ENCODE results near the gene ABCB4.

The ABCB4 gene

DNA sequence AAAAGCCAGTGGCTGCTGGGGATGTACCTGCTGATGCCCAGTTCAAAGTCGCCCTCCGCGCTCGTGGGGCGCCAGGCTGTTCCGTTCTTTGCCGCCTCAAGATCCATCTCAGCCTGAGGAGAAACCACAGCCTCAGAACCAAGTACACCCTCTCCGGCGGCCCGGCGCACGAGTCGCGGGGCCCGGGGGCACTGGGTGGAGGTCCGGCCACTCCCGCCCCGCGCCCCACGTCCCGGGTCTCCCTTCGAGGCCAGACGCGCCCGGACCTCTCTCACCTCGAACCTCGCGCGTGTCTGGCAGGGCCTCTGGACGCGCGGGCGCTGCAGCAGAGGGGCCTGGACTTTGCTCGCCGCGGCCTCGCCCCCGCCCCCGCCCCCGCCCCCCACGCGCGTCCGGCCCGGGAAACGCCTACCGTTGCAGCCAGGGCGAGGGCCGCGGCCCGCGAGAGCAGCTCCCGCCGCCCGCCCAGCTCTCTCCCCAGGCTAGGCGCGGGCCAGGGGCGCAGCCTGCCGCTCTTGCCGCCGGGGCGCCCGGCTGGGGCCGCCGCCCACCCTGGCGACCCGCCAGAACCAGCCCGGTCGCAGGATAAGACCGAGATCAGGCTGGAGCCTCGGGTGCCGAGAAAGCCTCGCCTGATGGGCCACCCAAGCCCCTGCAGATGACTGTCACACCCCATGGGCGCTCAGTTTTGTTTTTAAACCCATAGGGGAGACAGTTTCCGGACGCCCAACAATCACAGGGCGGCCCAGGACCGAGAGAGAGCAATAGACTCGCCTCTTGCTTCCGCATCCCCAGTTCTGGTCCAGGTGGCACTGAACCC is at the start of gene ABCB4:
Gene ABCB4 (minus strand): TSS at position 322 of the 820 bp plus-strand sequence. CDS start 215 bp downstream, at position 107.
- DNase-seq = peak in 1 of 2 experiments; percentile 20

DNA sequence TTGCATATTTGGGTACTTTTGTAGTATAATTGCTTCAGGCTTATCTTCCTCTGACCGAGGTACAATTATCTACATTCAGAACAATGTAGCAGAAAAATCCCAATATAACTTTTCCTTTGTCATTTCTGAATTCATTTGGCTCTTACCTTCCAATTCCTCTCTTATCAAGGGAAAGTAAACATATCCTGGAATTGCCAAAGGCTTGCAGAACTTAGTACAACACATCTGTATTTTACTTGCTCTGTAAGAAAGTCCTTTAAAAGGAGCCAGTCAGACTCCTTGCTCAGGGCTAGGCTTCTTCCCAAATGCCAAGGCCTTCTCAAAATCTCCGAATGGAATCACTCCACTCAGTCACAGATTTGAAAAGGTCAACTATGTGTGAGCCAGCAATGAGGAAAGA is 43.3 kb upstream of the ABCB4 start:
- no peak for DNase-seq

DNA sequence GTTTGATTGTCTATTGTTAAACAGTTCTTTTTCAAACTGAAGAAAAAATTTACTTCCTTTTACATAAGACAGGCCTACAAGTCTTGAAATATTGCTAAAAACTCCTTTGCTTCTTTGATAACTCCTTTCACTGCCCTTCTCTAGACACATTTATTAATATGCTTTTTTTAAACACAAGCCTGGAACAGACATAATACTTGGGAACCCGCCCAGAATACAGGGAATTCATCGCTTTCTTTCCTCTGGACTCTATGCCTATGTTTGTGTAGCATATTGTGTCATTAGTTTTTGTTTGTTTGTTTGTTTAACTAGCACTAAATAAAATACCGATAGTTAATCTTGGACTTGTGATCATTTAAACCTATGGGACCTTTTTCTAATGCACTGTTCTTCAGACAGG is 42.4 kb upstream of the ABCB4 start:
- no peak for DNase-seq

DNA sequence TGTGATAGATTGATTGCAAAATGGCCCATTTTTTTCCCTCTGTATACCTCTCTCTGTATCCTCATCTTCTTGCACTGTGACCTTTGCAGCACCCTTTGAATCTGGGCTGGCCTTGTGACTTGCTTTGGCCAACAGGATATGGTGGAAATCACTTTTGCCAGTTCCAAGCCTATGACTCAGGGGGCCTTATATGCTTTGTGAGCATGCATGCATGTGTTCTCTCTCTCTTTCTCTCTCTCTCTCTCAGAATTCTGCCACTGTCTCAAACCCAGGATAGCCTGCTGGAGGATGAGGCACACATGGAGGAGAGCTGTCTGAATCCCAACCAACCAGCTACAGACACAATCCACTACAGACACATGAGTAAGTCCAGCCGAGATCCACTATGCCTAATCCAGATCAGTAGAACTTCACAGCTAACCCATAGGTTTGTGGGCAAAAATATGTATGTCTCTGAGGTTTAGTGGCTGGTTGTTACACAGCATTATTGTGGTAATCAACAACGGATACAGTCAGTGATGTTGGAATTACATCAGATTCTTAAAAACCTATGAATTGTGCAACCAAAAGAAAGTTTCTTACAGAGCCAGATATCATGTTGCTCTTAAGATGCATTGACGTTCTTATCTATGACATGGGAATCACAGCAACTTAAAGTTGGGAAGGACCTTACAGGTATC is 41.8 kb upstream of the ABCB4 start:
- no peak for DNase-seq

DNA sequence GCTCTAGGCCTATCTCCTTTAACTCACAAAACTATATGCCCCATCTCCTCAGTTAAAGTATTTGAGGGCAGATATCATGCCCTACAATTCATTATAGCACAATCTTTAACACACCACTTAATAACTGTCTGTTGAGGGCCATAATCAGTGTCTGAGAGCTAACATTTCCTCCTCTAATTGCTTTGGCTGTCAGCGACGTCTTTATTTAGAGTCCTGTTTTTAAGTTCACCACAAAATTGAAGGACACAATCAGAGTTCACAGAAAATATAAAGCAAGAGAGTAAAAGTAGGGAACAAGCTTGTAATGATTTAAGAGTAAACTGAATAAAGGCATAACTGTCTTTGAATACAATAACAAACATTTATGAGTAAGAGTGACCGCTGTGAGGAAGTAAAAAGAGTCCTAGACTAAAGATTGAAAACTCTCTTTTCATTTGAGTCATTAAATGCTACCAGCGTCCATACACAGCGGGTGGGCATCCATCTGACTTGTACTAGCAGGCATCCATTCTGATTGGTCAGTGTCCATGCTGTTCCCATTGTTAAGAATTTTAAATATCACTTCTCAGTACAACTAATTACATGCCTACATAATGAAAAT is 38.4 kb upstream of the ABCB4 start:
- no peak for DNase-seq

DNA sequence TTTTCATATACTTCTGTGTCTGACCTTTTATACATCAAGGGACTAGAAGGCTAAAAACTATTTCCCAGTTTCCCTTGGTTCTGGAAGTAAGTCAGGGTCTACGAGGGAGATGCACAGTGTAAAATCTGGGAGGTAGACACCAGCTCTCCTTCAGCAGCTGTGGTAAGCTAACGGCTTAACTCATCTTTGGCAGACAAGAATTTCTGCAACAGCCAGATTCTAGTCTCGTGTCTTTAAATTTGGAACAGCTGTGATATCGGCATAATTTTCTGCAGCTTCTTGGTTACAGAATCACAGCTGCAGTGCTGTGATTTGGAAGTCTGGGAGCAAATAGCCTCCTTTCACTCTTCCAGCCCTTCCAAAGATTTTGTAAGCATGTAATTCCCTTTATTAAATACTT is 37.4 kb upstream of the ABCB4 start:
- no peak for DNase-seq

DNA sequence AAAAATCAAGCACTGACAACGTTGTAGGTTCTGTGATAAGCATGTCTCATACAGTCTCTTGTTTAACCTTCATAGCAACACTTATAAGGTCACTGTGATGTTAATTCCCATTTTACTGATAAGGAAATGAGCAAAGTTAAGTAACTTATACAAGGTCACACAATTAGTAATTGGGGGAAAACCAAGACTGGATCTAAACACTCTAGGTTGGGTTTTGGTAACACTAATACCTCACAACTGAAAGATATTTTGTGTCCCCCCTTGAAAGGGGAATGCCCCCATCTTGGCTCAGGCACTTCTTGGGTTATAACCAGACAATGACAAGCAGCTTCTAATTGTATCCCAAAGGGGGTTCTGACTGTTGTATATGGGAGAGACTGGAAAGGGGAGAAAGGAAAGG is 36.0 kb upstream of the ABCB4 start:
- DNase-seq = no peak

DNA sequence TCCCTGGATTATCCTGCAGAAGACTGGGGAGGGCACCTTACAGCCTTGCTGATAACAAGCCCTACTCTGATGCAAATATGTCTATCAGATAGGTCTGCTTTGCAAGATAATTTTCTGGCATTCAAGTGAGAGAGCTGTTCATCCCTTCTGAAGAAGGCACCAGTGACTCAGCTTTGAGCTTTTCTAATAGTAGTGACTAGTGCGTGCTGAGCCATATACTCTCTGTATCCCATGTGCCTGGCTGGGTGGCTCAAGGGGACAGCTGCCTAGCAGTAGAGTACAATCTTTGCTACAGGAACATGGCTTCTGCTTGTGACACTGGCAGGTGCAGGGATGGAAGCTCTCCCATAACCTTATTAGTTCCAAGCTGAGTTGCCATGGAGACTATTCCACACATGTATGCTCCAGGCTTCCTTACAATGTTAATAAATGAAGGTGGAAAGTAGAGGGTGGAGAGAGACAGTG is 35.0 kb upstream of the ABCB4 start:
- peak in 1 of 2 experiments; percentile 64 for DNase-seq

DNA sequence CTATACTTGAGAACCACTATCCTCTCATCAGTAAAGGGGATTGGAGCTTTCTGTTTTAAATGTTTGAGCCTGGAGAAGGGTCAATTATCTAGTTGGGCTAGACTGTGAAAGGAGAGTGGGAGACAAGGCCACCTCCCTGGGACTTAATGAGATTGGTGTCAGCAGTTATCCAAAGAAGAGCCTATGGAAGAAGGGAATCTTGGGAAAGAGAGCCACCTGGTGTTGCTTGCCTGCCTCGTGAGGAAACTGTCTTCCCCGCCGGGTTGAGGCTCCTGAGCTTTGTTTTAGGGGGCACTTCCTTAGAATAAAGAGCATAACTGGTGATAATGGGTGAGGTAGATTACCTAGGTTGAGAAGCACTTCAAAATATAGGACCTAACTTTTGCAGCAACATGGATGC is 32.0 kb upstream of the ABCB4 start:
- DNase-seq = peak in 1 of 2 experiments; percentile 17

DNA sequence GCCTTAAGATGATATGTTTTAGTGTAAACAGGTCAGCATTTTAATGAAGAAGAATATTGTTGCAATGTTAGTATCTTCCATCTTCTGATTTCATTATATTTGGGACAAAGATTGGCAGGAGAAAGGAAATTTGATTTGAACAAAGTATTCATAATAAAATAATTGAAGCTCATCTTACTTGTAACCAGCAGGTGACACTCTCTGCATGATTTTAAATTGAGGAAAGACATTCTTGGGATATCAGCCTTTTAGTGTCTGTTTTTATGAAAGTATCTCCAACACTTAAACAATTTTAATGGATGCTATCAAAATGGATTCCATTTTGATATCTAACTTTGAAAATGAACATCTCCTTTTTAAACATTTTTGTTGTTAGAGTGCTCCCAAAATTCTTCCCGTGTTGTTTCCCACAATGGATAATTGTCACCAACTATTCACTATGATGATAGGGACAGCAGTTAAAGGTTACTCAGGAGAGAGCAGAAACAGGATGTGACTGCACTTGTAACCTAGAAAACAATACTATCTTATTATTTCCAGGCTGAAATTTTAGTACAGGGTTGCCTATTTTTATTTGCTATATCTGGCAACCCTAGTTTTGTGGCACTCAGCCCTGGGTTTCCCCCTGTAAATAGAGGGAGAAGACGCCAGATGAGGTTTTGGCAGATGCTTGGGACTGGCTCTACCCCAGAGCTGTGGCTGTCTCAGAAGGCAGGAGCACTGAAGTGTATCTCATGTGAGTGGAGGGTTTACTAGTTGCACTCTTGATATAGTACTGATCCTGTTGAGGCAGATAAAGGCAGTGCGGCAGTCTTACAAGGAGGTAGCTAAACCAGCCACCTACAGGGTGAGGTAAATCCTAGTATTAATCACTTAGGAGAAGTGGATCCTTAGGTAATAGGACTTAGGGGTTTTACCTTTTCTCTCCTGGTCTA is 31.0 kb upstream of the ABCB4 start:
- peak in 1 of 2 experiments; percentile 19 for DNase-seq

DNA sequence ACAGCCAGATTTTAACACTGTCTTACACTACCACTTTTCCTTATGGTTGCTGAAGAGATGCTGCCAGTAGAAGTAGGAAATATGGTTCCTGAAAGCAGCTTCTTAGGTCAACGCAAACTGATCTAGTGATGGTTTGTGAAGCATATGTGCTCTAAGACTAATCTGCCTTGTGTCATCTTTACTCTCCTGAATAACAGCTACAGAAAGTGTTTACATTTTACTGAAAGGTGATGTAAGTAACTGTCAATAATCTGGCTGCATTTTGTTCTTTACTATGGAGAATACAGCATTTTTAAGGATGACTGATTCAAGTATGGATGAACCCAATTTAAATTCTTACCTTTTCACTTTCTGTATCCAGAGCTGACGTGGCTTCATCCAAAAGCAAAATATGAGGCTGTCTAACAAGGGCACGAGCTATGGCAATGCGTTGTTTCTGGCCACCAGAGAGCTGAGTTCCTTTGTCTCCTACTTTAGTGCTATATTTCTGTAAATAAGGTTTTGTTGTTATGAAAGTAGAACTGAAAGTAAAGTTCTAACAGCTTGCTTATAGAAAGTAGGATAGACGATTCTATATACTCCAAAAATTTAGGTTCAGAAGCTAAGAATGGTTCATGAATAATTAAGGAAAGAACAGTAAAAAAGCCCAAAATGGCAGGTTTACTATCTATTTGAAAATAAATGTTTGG is 30.2 kb upstream of the ABCB4 start:
- DNase-seq = no peak

DNA sequence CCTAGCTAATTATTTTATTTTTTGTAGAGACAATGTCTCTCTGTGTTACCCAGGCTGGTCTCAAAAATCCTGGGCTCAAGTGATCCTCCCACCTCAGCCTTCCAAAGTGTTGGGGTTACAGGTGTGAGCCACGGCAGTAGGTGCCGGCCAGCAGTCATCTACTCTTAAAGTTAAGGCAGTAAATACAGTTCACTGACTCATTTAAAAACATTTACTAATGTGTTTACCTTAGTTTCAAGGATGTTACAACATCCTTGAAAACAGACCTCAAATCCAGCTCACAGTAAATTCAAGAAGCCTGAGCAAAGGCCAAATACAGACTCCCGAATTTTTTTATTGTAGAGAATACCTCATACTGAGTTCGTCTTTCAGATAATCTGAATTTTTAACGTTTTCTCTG is 29.6 kb upstream of the ABCB4 start:
- no peak for DNase-seq

DNA sequence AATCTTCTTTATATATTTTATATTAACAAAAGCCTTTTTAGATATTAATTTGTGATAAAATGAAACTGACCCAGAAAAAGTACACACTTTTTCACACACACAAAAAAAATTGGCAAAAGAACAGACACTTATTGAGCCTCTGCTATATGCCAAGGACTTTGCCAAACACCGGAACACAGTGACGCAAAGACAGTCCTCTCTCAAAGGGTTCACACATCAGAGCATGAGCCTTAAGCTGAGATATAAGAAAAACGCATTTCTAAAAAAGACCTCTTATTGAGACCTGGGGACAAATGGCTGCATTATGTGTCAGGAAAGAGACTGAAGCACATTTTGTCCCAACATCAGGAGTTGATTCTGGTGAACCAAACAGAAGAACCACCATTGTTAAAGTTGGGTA is 24.0 kb upstream of the ABCB4 start:
- no peak for DNase-seq

DNA sequence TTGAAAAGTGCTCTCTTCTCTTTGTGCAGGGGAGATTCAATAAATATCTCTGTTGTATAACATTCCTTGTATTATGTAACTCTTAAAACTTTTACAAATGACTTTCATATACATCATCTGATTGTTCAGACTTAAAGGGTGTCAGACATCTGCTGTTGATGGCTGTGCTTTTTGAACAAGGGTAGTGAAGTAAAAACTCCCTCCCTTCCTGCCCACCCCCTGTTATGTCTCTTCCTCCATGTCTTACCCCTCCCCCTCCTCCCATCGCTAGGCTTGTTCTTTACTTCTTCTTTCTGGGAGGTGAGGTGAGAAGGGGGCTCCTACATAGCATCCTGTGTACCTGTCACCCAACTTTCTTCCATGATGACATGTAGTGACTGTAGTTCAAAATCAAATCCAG is 23.4 kb upstream of the ABCB4 start:
- DNase-seq = no peak

DNA sequence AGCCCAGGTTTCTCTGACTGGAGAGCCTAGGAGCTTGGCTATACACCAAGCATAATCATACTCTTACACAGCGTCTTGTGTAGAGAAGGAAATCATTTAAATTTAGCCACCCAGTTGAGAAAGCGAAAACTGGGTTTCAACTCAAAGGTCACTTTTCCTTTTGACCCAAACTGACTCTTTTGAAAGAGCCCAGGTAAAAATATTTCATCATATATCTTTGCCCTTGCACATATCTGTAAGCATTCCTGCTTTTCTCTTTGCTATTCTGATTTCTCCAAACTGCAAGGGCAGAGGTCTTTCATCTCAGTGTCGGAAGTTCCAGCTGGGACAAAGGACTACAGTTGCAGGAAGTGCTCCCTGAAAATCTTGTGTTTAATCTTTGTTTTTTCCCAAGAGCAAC is 22.0 kb upstream of the ABCB4 start:
- DNase-seq = no peak

DNA sequence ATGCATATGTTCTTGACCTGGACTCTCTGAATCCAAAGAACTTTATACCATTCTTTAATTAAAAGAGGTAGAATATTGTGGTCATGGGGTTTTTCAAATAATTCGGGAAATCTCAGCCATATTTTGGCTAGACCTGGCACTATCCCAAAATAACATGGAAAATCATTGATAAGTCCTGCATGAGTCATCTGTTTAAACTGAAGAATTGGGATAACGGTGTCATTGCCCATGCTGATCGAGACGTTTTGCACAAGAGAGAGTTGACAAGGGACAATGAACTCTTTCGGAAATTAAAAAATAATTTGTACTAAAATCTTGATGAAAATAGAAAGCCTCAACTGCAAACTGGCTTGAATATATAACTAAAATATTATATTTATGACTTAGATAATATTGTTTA is 19.9 kb upstream of the ABCB4 start:
- no peak for DNase-seq

DNA sequence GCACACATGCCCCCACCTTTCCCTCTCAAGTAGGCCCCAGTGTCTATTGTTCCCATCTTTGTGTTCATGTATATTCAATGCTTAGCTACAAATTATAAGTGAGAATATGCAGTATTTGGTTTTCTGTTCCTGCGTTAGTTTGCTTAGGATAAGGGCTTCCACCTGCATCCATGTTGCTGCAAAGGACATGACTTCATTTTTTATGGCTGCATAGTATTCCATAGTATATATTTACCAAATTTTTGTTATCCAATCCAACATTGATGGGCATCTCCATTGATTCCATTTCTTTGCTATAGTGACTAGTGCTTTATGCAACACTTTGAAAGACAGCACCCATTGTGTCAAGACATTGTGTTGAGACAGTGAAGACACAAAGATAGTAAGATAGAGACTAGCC is 19.0 kb upstream of the ABCB4 start:
- no peak for DNase-seq

DNA sequence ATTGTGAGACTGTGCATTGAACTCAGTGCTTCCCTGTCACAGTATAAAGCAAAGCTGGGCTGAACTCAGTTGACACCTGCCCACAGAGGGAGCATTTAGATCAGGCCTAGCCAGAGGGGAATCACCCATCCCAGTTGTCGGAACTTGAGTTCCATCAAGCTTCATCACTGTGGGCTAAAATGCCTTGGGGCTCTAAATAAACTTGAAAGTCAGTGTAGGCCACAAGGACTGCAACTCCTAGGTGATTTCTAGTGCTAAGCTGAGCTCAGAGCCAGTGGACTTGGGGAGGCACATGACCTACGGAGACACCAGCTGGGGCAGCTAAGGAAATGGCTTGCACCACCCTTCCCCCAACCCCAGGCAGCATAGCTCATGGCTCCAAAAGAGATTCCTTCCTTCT is 7.7 kb upstream of the ABCB4 start:
- no peak for DNase-seq

DNA sequence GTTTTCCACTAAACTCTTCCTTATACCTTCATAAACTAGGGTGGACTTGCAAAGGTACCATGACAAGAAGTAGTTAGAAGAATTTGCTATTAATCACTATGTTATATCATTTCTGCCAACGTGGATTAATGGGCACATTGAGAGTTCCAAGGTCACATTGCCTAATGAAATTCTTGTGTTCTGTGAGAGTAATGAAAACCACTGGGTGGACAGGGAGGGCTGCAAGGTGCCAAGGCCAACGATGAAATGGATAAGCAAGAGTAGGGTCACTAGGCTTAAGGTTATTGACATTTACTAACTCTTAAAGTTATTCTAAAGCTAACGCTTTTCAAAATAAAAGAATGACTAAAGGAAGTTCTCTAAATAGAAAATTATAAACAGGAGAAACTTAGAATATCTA is 6.6 kb upstream of the ABCB4 start:
- no peak for DNase-seq

DNA sequence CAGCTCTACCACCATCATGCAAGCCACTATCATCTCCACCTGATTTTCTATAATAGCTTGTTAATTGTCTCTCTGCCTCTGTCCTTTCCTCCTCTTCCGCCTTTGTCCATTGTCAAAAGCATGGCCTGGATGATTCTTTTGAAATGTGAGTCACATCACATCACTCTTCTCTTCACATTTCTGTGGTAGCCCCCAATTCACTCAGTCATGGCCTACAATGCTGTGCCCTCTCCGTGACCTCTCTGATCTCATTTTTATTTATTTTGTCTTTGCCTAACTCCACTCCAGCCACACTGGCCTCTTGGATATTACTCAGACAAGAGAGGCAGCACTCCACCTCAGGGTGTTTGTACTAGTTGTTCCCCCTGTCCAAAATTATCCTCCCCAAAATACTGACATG is 4.9 kb upstream of the ABCB4 start:
- no peak for DNase-seq

DNA sequence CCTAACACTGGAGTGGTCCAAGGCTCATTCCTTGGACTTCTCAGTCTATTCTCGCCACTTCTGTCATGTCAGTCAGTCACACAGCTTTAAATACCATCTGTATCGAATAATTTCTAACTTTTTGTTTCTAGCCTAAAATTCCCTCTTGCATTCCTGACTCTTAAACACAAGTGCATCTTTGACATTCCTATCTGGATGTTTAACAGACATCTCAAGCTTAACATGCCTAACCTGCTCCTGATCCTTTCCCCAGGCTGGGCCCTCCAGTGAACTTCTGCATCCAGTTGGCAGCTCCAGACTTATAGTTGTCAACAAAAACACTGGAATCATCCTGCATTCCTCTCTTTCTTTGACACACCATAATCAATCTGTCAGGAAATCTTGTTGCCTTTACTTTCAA is 4.5 kb upstream of the ABCB4 start:
- no peak for DNase-seq

DNA sequence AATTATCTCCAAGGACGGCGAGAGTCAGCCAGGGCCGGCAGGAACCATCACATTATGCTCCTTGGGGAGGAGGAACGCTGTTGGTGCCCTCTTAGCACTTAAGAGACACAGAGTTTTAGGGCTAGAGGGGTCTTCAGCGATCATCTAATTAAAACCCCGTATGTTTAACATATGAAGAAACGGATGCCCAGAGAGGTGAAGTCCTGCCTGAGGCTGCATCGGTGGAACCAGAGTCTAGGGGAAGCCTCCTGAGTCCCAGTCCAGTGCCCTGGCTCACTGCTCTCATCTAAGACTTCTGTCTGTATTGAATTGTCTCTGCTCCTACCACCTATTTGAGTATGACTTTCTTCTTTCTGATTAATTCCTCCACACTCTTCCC is 688 bp upstream of the ABCB4 start:
- no peak for DNase-seq

Measured in NCI-H524 (cell line).